Nephron progenitor cell (in vitro differentiated cells): ENCODE measurements around the gene ZNF280B.
"Not testable (repeated sequence)": the region's sequence is repeated elsewhere in the genome, so short reads cannot be mapped to it uniquely, and the experiment has no call there.

Experiments
- DNase-seq: peaks from one replicate; pipeline ENCODE4 v3.0.0; 2021
- H3K27ac Mint-ChIP-seq: 2 replicates; pipeline ENCODE4 v1.8.0; 2021; ENCODE audit warnings: mild to moderate bottlenecking, moderate library complexity, mixed read lengths
- H3K27me3 Mint-ChIP-seq: 2 replicates; pipeline ENCODE4 v1.8.0; 2021; ENCODE audit warnings: mild to moderate bottlenecking, low read depth, mixed read lengths; ENCODE audit not compliant: poor library complexity
- H3K36me3 Mint-ChIP-seq: 2 replicates; pipeline ENCODE4 v1.8.0; 2021; ENCODE audit warnings: low read depth, mixed read lengths
- H3K4me1 Mint-ChIP-seq: 2 replicates; pipeline ENCODE4 v1.8.0; 2021; ENCODE audit warnings: mixed read lengths
- H3K4me3 Mint-ChIP-seq: 2 replicates; pipeline ENCODE4 v1.8.0; 2021; ENCODE audit warnings: mild to moderate bottlenecking, moderate library complexity, mixed read lengths
- H3K9me3 Mint-ChIP-seq: 2 replicates; pipeline ENCODE4 v1.8.0; 2021; ENCODE audit warnings: mild to moderate bottlenecking, moderate library complexity, mixed read lengths
- TF ChIP-seq, protein P1 (sequence below): fragments of 200-600 bp; sonication (generic); IDR thresholded peaks from 2 replicates; pipeline ENCODE4 v1.5.0; 2021; ENCODE audit warnings: antibody characterized with exemption

ZNF280B gene

DNA sequence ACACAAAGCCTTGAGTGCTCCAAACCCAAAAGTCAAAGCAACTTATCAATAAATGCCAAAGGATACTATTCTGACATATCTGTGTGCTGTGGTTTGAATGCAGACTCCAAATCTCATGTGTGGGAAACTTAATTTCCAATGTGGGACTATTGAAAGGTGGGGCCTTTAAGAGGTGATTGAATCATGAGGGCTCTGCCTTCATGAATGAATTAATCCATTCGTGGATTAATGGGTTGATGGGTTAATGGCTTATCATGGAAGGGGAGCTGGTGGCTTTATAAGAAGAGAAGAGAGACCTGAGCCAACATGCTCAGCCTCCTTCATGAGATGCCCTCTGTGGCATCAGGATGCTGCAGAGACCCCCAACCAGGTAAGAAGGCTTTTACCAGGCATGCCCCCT is 28.4 kb upstream of the ZNF280B start:
- TF ChIP-seq, protein P1, sequence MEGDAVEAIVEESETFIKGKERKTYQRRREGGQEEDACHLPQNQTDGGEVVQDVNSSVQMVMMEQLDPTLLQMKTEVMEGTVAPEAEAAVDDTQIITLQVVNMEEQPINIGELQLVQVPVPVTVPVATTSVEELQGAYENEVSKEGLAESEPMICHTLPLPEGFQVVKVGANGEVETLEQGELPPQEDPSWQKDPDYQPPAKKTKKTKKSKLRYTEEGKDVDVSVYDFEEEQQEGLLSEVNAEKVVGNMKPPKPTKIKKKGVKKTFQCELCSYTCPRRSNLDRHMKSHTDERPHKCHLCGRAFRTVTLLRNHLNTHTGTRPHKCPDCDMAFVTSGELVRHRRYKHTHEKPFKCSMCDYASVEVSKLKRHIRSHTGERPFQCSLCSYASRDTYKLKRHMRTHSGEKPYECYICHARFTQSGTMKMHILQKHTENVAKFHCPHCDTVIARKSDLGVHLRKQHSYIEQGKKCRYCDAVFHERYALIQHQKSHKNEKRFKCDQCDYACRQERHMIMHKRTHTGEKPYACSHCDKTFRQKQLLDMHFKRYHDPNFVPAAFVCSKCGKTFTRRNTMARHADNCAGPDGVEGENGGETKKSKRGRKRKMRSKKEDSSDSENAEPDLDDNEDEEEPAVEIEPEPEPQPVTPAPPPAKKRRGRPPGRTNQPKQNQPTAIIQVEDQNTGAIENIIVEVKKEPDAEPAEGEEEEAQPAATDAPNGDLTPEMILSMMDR: no peak
- Mint-ChIP-seq H3K27me3 (peaks cover 60% of the 10 kb centered on the region), H3K9me3 (no peaks in the 10 kb centered on the region), H3K36me3 (no peaks in the 10 kb centered on the region), H3K4me1 (no peaks in the 10 kb centered on the region), H3K4me3 (no peak overlapping the region), H3K27ac (no peak overlapping the region)
- no peak for DNase-seq

DNA sequence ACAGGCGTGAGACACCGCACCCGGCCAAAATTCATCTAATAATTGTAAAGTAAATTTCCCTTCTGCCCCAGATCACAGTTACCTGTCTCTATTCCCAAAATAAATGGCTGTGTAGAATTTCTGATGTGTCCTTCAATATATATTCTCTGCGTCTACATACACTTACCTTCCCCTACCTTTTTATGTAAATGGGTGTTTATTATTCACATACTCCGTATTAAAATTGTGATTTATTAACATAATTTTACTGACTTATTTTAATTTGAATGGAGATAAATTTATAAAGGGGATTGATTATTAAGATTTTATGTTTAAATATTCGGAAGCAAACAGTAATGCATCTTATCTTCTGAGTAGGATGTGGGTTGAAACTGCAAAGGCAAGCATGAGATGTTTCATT is 28.0 kb upstream of the ZNF280B start:
- TF ChIP-seq, protein P1: no peak
- Mint-ChIP-seq H3K4me3 (no peak overlapping the region), H3K9me3 (no peaks in the 10 kb centered on the region), H3K27ac (no peak overlapping the region), H3K27me3 (peaks cover 56% of the 10 kb centered on the region), H3K4me1 (no peaks in the 10 kb centered on the region), H3K36me3 (no peaks in the 10 kb centered on the region)
- no peak for DNase-seq

DNA sequence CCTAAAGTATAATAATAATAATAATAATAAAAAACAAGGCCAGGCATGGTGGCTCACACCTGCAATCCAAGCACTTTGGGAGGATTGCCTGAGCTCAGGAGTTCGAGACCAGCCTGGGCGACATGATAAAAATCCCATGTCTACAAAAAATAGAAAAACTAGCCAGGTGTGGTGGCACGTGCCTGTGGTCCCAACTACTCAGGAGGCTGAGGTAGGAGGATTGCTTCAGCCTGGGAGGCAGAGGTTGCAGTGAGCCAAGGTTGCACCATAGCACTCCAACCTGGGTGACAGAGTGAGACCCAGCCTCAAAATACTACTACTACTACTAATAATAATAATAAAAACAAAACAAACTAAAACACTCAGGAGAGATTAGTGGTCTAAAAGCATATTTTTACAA is 27.1 kb upstream of the ZNF280B start:
- Mint-ChIP-seq H3K36me3 (no peaks in the 10 kb centered on the region), H3K9me3 (no peaks in the 10 kb centered on the region), H3K4me3 (no peak overlapping the region), H3K27ac (no peak overlapping the region), H3K27me3 (peaks cover 55% of the 10 kb centered on the region), H3K4me1 (no peaks in the 10 kb centered on the region)
- TF ChIP-seq, protein P1: no peak
- no peak for DNase-seq

DNA sequence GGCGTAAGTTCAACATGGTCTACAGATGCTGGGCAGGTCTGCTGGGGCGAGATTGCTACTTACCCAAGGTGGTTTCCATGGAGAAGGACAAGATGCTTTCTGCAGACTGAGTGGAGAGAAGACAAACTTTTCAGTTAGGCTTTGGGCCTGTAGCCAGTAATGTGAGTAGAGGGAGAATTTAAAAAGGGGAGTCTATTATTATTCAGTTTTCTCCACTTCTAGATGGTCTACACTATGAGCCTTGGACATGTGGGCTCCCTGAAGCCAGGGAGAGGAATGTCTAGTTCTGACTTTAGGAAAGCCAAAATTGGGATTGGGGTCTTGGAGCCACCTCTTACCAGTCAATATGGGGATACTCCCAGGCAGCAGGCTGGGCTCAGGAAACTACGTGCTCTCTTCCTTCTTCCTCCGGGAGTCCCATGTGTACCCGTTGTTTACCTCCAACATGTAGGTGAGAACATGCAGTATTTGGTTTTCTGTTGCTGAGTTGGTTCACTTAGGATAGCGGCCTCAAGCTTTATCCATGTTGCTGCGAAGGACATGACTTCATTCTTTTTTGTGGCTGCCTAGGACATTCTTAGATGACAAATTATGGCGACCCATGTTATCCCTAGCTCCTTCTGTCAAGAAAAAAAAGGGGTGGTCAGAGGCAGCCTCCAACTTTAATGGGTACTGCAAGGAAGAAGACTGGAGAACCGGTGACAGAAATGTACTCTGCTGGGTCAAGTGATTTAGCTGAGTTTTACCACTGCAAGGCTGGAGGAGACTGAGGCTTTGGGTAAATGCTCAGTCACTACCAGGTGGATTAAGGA is 26.3 kb upstream of the ZNF280B start:
- Mint-ChIP-seq H3K9me3 (no peaks in the 10 kb centered on the region), H3K4me1 (no peaks in the 10 kb centered on the region), H3K4me3 (no peak overlapping the region), H3K27me3 (peaks cover 54% of the 10 kb centered on the region), H3K36me3 (no peaks in the 10 kb centered on the region), H3K27ac (no peak overlapping the region)
- TF ChIP-seq, protein P1: no peak
- DNase-seq: no peak

DNA sequence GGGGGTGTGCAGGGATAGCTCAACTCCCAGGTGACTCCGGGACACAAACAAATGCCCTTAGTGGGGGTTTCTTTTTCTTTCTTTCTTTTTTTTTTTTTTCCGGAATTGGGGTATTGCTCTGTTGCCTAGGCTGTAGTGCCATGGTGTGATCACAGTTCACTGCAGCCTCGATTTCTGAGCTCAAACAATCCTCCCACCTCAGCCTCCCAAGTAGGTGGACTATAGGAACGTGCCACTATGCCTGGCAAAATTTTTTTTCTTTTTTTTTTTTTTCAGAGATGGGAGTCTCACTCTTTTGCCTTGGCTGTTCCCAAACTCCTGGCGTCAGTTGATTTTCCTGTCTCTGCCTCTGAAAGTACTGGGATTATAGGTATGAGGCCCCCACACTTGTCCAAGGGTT is 25.3 kb upstream of the ZNF280B start:
- H3K9me3 Mint-ChIP-seq: no peaks in the 10 kb centered on the region
- no peaks in the 10 kb centered on the region for H3K4me1 Mint-ChIP-seq
- H3K36me3 Mint-ChIP-seq: no peaks in the 10 kb centered on the region
- no peak overlapping the region for H3K27ac Mint-ChIP-seq
- TF ChIP-seq, protein P1: no peak
- H3K4me3 Mint-ChIP-seq: no peak overlapping the region
- DNase-seq: no peak
- peaks cover 54% of the 10 kb centered on the region for H3K27me3 Mint-ChIP-seq

DNA sequence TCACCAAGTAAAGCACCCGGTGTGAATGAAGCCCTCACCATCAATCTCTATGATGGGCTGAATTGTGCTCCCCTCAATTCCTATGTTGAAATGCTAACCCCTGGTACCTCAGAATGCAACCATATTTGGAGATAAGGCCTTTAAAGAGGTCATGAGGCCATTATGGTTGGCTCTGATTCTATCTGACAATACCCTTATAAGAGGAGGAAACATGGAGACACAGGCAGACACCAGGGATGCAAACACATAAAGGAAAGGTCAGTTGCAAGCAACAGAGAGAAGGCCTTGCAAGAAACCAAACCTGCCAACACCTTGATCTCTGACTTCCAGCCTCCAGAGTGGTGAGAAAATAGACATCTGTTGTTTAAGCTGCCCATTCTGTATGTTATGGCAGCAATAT is 24.9 kb upstream of the ZNF280B start:
- no peak overlapping the region for H3K27ac Mint-ChIP-seq
- H3K9me3 Mint-ChIP-seq: no peaks in the 10 kb centered on the region
- DNase-seq: no peak
- H3K4me1 Mint-ChIP-seq: no peaks in the 10 kb centered on the region
- no peak overlapping the region for H3K4me3 Mint-ChIP-seq
- TF ChIP-seq, protein P1: no peak
- H3K36me3 Mint-ChIP-seq: no peaks in the 10 kb centered on the region
- H3K27me3 Mint-ChIP-seq: peaks cover 52% of the 10 kb centered on the region

DNA sequence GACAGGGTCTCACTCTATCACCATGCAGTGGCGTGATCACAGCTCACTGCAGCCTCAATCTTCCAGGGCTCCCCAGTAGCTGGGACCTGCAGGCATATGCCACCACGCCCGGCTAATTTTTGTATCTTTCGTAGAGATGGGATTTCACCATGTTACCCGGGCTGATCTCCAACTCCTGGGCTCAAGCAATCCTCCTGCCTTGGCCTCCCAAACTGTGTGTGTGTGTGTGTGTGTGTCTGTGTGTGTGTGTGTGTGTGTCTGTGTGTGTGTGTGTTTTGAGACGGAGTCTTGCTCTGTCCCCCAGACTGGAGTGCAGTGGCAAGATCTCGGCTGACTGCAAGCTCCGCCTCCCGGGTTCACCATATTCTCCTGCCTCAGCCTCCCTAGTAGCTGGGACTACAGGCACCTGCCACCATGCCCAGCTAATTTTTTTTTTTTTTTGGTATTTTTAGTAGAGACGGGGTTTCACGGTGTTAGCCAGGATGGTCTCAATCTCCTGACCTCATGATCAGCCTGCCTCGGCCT is 24.1 kb upstream of the ZNF280B start:
- H3K36me3 Mint-ChIP-seq: not testable (repeated sequence)

More for the DNA sequence above, 24.1 kb upstream of the ZNF280B start:
- not testable (repeated sequence) for H3K27ac Mint-ChIP-seq, H3K4me3 Mint-ChIP-seq, H3K9me3 Mint-ChIP-seq, DNase-seq, H3K4me1 Mint-ChIP-seq
- H3K27me3 Mint-ChIP-seq: peaks cover 48% of the 10 kb centered on the region
